ENCODE data around the gene CRACDL. TPM values are rescaled to one million over a fixed set of nuclear protein-coding genes. Genes with fewer than 3 reads are reported as not detected.

The CRACDL gene
- total and polyA plus RNA-seq, 7 donors: 0.36 to 8.8 (median 1.5) TPM

DNA sequence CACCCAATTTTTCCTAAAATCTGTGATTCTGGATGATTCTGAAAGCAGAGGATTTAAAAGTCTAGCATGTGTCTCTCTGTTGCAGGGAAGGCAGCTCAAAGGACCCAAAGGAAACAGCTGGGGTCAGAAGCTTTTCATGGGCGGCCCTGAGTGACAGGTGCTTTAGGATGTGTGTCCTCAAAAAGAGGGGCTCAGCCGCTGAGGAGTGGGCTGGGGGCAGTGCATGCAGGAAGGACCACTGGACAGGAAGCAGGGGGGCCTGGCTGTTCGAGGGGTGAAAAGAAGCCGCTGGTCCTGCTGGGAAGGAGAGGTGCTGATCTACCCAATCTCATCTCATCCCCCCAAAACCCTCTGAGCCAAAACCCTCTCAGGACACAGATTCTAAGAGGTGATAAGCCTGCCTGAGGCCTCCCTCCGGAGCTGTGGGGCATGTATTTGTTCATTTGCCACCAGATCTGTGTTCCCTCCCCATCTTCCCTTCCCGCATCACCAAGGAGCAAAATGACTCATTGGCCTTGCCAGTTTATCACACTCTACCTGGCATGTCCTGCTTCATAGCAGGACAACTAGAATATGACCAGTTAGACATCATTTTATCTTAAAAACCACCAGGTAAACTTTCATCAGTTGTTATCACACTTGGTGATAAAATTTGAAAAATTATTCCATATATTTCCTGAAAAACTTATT is 106.3 kb downstream of the CRACDL start:
- intact Hi-C loops (cut with DNase I): loop anchor here (10.0 kb wide), 1 partner anchor 415 kb away; no protein-coding TSS in a partner anchor
- 67 to 88% methylated on average over 6 of the region's 6 CpGs for WGBS, 2 donors
- TF ChIP-seq EP300 (IDR thresholded peaks at IDR 0.05) (no peak), POLR2AphosphoS5 (IDR thresholded peaks at IDR 0.05) (no peak), POLR2A (IDR thresholded peaks at IDR 0.05) (no peak)
- TF ChIP-seq, protein P1, sequence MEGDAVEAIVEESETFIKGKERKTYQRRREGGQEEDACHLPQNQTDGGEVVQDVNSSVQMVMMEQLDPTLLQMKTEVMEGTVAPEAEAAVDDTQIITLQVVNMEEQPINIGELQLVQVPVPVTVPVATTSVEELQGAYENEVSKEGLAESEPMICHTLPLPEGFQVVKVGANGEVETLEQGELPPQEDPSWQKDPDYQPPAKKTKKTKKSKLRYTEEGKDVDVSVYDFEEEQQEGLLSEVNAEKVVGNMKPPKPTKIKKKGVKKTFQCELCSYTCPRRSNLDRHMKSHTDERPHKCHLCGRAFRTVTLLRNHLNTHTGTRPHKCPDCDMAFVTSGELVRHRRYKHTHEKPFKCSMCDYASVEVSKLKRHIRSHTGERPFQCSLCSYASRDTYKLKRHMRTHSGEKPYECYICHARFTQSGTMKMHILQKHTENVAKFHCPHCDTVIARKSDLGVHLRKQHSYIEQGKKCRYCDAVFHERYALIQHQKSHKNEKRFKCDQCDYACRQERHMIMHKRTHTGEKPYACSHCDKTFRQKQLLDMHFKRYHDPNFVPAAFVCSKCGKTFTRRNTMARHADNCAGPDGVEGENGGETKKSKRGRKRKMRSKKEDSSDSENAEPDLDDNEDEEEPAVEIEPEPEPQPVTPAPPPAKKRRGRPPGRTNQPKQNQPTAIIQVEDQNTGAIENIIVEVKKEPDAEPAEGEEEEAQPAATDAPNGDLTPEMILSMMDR (IDR thresholded peaks at IDR 0.05): no peak

DNA sequence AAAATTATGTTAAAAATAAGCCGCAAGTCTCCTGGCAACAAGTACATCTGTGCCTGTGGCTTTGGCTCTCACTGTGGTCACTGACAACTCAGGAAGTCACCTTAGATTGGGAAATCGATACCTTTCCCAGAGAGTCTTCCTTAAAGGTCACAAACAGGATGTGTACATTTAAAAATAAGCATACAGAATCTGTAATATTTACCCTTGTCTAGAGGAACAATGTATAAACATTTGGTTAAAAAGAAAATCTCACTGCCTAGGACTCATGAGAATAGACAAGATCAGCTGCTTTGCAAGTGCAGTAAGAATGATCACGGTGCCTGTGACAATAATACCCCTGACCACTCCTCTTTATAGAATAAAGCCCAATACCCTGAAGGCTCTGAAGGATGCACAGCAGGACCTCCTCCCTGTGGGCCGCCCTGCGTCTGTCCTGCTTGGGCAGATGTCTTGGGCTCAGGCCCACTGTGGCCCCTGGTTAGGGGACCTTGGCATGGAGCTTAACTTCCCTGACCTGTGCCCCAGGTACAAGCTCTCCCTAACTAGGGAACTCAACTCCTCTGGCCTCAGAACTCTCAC is 107.1 kb downstream of the CRACDL start:
- WGBS, 2 donors: 61 to 75% methylated on average over 5 of the region's 5 CpGs
- H3K9me3 ChIP-seq: no peaks in the 10 kb centered on the region
- no peaks in the 10 kb centered on the region for H3K27me3 ChIP-seq
- intact Hi-C loops (cut with DNase I): no loop called here
- DNase-seq: no peak
- no peak overlapping the region for H3K27ac ChIP-seq
- no peak overlapping the region for H3K4me3 ChIP-seq
- no peaks in the 10 kb centered on the region for H3K4me1 ChIP-seq
- TF ChIP-seq, protein P1 (IDR thresholded peaks at IDR 0.05): no peak
- no peak for TF ChIP-seq POLR2AphosphoS5 (IDR thresholded peaks at IDR 0.05)
- TF ChIP-seq POLR2A (IDR thresholded peaks at IDR 0.05): no peak
- no peak for TF ChIP-seq EP300 (IDR thresholded peaks at IDR 0.05)
- no peaks in the 10 kb centered on the region for H3K36me3 ChIP-seq

More for the DNA sequence above, 106.3 kb downstream of the CRACDL start:
- Histone ChIP-seq H3K4me3 (no peak overlapping the region), H3K9me3 (no peaks in the 10 kb centered on the region), H3K36me3 (no peaks in the 10 kb centered on the region), H3K27me3 (no peaks in the 10 kb centered on the region), H3K4me1 (no peaks in the 10 kb centered on the region), H3K27ac (no peak overlapping the region)
- DNase-seq: no peak

DNA sequence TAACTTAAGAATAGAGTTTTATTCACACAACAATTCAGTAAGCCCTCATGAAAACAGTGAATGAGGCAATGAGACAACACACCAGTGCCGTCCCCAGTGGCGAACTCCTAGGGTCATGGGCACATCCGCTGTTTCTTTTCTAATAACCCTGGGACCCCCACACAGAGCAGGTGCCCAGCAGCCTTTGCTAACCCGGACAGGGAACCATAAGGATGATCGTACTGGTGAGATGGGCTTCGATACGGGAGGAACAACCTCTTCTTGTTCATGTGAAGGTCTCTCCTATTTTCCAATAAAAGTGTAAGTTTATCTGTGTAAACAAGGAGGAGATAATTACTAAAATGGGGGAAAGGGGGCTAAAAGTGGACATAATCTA is 107.7 kb downstream of the CRACDL start:
- no peak overlapping the region for H3K27ac ChIP-seq
- WGBS, 2 donors: 91 to 93% methylated on average over 7 of the region's 7 CpGs
- intact Hi-C loops (cut with DNase I): no loop called here
- peaks cover 0 to 1% (median under 1%) of the 10 kb centered on the region in 4 donors for H3K4me1 ChIP-seq
- TF ChIP-seq POLR2A (IDR thresholded peaks at IDR 0.05) (no peak), EP300 (IDR thresholded peaks at IDR 0.05) (no peak), POLR2AphosphoS5 (IDR thresholded peaks at IDR 0.05) (no peak)
- TF ChIP-seq, protein P1 (IDR thresholded peaks at IDR 0.05): no peak
- no peaks in the 10 kb centered on the region for H3K36me3 ChIP-seq
- peaks cover 0 to under 1% (median 0%) of the 10 kb centered on the region in 3 donors for H3K27me3 ChIP-seq
- no peaks in the 10 kb centered on the region for H3K9me3 ChIP-seq
- no peak for DNase-seq
- no peak overlapping the region for H3K4me3 ChIP-seq

DNA sequence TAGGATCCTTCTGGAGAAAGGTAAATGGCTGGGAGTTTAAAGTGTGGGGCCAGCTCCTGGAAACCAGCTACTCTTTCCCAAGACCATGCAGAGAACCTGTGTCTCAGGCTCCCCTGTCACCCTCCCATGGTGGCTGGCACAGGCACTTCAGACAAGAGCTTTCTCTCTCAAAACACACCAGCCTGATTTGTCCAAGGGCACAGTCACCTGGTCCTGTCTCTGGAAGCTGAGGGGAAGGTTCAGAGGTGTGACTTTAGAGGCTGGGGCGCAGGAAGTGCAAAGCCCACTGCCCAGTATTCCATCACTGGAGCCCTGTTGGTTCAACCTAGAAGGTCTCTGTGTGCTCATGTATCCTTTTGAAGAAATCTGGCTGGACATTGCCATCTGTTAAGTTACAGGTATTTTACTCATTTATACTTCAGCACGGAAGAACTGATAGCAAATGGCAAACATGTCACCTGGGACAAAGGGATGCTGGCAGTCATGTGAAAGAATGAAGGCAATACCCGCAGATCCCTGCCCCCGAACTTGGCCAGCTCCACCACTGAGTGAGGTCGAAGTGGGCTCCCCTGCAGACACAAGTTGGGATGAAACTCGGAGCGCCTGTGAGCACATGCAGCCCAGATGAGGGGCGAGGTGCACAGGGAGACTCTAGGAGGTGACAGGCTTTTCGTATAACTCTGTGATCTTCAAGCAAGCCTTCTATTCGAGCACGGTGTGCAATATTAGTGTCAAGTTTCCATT is 108.2 kb downstream of the CRACDL start:
- no peak overlapping the region for H3K4me3 ChIP-seq
- H3K27ac ChIP-seq: no peak overlapping the region
- peaks cover 0 to 6% (median 5%) of the 10 kb centered on the region in 3 donors for H3K27me3 ChIP-seq
- H3K9me3 ChIP-seq: no peaks in the 10 kb centered on the region
- no peak for TF ChIP-seq POLR2A (IDR thresholded peaks at IDR 0.05)
- no peak for TF ChIP-seq POLR2AphosphoS5 (IDR thresholded peaks at IDR 0.05)
- TF ChIP-seq, protein P1 (IDR thresholded peaks at IDR 0.05): no peak
- TF ChIP-seq EP300 (IDR thresholded peaks at IDR 0.05): no peak
- no peak for DNase-seq
- H3K4me1 ChIP-seq: peaks cover 0 to 7% (median 6%) of the 10 kb centered on the region in 4 donors
- no peaks in the 10 kb centered on the region for H3K36me3 ChIP-seq
- 92 to 93% methylated on average over 11 of the region's 11 CpGs for WGBS, 2 donors
- intact Hi-C loops (cut with DNase I): no loop called here
